ENCODE results near the gene KMT5B.

DNA sequence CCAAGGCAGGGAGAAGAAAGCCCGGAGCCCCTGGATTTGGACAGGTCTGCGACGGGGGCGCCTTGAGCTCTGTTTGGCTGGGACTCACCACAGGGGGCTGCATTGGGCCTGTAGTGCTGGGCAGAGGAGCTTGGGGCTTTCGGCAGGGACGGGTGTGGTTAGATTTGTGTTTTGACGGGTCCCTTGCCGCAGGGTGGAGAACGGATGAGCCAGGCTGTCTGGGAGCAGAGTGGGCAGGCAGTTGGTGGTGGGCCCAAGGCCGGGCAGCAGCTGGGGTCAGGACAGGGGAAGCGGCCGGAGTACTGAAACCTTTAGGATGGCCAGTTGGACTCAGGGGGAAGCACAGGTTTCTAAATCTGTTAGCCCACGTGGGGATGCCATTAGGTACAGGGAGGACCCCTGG lies 45.3 kb upstream of the KMT5B start:
- TF ChIP-seq CTCF (IDR thresholded peaks at IDR 0.05) (no peak), EZH2 (IDR thresholded peaks at IDR 0.05; ENCODE audit: borderline replicate concordance, insufficient read depth, low read depth, low read length, poor library complexity, severe bottlenecking) (no peak)

Measured in B cell (primary cell).